ENCODE results near the gene NDUFA5.
A peak's percentile ranks its signal among the peaks of the same experiment; 100 is the strongest.

NDUFA5 gene

DNA sequence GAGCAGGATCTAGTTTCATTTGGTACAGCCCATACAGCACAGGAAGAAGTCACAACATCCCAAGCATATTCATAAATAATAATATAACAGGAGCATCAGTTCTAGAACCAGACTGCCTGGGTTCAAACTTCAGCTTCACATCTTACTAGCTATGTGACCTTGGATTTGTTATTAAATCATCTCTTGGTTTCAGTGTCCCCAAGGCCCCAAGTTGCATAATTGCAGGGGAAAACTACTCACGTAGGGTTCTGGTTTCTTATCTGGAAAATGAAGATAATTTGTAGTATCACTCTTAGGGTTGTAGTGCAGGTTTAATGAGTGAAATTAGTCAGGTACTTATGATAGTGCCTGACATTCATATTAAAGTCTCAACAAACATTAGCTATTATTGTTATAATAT lies 17.7 kb downstream of the NDUFA5 start:
- TF ChIP-seq, protein P1, sequence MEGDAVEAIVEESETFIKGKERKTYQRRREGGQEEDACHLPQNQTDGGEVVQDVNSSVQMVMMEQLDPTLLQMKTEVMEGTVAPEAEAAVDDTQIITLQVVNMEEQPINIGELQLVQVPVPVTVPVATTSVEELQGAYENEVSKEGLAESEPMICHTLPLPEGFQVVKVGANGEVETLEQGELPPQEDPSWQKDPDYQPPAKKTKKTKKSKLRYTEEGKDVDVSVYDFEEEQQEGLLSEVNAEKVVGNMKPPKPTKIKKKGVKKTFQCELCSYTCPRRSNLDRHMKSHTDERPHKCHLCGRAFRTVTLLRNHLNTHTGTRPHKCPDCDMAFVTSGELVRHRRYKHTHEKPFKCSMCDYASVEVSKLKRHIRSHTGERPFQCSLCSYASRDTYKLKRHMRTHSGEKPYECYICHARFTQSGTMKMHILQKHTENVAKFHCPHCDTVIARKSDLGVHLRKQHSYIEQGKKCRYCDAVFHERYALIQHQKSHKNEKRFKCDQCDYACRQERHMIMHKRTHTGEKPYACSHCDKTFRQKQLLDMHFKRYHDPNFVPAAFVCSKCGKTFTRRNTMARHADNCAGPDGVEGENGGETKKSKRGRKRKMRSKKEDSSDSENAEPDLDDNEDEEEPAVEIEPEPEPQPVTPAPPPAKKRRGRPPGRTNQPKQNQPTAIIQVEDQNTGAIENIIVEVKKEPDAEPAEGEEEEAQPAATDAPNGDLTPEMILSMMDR (conservative IDR thresholded peaks at IDR 0.05; ENCODE audit: low read length): no peak
- H3K4me3 ChIP-seq (ENCODE audit: low read length): no peak overlapping the region
- no peak for DNase-seq (ENCODE audit: low read depth)

DNA sequence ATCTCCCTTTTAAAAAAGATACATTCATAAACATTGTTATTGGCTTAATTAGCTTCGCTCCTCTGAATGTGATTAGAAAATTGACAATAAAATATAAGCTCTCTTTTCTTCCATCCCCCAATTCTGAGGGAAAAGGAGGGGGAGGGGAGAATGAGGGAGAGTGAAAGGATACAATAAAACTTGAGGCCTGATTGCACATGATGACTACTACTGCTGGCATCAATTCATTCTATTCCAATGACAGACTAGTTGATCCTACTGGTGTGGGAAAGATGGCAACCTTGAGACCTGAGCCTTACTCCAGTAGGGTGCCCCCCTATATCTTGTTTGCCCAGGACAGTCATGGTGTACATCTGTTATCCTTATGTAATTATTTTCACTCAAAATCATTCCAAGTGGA lies 18.7 kb downstream of the NDUFA5 start:
- TF ChIP-seq, protein P1 (conservative IDR thresholded peaks at IDR 0.05; ENCODE audit: low read length): no peak
- no peak overlapping the region for H3K4me3 ChIP-seq (ENCODE audit: low read length)
- no peak for DNase-seq (ENCODE audit: low read depth)

DNA sequence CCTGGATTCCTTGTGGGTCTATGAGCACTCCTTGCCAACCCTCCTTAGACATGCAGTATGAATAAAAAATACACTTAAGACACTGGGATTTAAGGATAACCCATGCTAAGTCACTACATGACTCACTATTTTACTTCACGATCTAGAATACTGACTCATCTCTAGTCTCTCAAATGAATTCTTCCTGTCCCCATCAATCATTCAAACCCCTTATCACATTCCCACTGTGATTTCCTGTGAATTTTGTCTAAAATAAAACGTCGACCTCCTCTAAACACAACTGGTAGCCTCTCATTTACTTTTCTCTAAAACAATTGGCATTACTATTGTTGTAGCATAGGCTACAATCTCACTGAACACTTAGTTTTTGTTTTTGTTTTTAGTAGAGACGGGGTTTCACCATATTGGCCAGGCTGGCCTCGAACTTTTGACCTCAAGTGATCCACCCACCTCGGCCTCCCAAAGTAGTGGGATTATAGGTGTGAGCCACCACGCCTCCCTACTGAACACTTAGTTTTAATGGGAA lies 19.4 kb downstream of the NDUFA5 start:
- H3K4me3 ChIP-seq (ENCODE audit: low read length): no peak overlapping the region
- TF ChIP-seq, protein P1 (conservative IDR thresholded peaks at IDR 0.05; ENCODE audit: low read length): no peak
- DNase-seq (ENCODE audit: low read depth): peak; percentile 64

DNA sequence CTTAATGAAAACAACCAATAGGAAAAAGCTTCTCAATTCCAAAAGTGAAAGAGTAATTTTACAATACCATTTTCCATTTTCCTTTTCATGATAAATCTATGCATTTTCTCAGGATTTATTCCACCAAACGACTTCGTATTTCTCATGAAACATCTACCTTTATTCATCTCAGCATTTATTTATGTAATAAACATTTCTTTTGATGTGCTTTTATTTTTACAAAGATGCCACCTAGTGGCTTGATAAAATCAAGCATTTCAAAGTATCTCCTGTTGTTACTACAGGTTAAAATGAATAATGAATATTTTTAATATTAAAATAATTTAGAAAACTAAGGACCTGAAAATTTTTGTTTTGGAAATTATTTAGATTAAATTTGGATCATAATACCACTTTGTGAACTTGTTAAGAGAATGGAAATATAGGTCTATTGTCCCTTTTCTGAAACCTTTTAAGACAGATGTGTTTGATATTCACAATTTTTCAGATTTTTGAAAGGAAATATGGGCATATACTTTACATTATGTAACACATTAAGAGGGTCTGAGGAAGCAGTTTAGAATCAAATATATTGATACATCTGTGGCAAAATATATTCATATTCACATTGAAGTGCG lies 20.5 kb downstream of the NDUFA5 start:
- peak; percentile 29 for DNase-seq (ENCODE audit: low read depth)
- H3K4me3 ChIP-seq (ENCODE audit: low read length): no peak overlapping the region
- TF ChIP-seq, protein P1 (conservative IDR thresholded peaks at IDR 0.05; ENCODE audit: low read length): peak; percentile 59

DNA sequence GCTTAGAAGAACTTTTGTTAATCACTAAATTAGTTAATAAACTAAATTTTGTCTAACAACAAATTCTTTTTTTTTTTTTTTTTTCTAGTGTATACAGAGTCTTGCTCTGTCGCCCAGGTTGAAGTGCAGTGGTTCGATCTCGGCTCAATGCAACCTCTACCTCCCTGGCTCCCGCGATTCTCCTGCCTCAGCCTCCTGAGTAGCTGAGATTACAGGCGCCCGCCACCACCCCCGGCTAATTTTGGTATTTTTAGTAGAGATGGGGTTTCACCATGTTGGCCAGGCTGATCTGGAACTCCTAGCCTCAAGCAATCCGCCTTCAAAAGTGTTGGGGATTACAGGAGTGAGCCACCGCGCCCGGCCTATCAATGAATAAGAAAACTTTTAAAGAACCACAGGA lies 22.1 kb downstream of the NDUFA5 start:
- TF ChIP-seq, protein P1 (conservative IDR thresholded peaks at IDR 0.05; ENCODE audit: low read length): no peak
- no peak for DNase-seq (ENCODE audit: low read depth)
- peak overlapping the region; percentile 40 for H3K4me3 ChIP-seq (ENCODE audit: low read length)

DNA sequence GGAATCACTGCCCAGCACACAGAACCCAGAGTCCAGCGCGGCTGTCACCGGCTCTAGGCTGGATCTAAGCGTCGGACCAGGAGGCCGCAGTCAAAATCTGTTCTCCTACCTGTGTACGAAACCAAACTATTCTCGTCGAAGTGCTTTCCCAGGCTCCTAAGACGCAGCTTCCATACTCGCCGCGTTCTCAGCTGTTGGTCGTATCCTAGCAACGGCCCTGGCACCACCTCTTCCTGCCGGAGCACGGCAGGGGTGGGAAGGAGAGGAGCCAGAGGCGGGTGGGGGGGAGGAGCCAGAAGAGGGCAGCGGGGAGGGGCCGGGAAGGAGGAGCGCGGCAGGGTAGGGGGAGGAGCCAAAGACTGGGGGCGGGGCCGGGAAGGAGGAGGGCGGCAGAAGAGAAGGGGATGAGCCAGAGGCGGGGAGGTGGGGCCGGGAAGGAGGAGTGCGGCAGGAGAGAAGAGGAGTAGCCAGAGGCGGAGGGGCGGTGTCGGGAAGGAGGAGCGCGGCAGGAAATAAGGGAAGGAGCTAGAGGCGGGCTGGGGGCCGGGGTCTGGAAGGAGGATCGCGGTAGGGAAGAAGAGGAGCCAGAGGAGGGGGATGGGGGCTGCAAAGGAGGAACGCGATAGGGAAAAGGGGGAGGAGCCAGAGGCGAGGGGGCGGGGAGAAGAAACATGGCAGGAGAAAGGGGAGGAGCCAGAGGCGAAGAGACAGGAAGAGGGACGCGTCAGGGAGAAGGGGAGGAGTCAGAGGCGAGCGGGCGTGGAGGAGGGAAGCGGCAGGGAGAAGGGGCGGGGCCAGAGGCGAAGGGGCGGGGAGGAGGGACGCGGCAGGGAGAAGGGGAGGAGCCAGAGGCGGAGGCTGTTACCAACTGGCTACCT lies 23.0 kb downstream of the NDUFA5 start, which contains the start of gene IQUB:
TSS of gene IQUB (minus strand) at position 213 of the 878 bp plus-strand sequence. CDS start 22,255 bp downstream, outside the sequence.
- TF ChIP-seq, protein P1 (conservative IDR thresholded peaks at IDR 0.05; ENCODE audit: low read length): no peak
- DNase-seq (ENCODE audit: low read depth): peak; percentile 96
- H3K4me3 ChIP-seq (ENCODE audit: low read length): peak within 1 kb of the TSS; percentile 76

All from AG10803 (cell line).